ENCODE measurements around the gene GAST. TPM values are rescaled to one million over a fixed set of nuclear protein-coding genes. Genes with fewer than 3 reads are reported as not detected.

Gene GAST
- total RNA-seq, 1 experiment from 2014 or later: not detected

DNA sequence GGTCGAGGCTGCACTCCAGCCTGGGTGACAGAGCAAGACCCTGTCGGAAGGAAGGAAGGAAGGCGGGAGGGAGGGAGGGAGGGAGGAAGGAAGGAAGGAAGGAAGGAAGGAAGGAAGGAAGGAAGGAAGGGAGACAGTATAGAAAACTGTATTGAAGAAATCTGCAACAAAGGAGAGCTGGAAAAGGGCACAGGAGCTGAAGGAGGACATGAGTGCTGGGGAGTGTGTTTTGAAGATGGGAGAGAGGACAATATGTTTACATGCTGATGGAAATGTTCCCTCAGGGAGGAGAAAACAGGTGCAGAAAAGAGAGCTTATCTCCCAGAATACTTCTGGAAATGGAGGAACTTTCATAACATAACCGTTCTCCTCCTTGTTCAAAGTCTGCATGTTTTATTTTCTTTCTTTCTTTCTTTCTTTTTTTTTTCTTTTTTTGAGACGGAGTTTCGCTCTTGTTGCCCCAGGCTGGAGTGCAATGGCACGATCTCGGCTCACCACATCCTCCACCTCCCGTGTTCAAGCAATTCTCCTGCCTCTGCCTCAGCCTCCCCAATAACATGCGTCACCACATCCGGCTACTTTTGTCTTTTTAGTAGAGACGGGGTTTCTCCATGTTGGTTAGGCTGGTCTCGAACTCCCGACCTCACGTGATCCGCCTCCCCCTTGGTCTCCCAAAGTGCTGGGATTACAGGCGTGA is 25.0 kb downstream of the GAST start (continued):
- TF ChIP-seq, protein P1, sequence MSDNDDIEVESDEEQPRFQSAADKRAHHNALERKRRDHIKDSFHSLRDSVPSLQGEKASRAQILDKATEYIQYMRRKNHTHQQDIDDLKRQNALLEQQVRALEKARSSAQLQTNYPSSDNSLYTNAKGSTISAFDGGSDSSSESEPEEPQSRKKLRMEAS (IDR thresholded peaks at IDR 0.05): no peak
- TF ChIP-seq SRF (IDR thresholded peaks at IDR 0.05; ENCODE audit: low read depth) (no peak), EGR1 (IDR thresholded peaks at IDR 0.05; ENCODE audit: low read depth) (no peak), RAD21 (IDR thresholded peaks at IDR 0.05; ENCODE audit: low read depth) (no peak), CEBPB (IDR thresholded peaks at IDR 0.05; ENCODE audit: low read depth) (no peak), POLR2AphosphoS5 (IDR thresholded peaks at IDR 0.05; ENCODE audit: low read depth, low read length) (no peak)

- Histone ChIP-seq H3K27ac (ENCODE audit: low read depth, low read length) (no peak overlapping the region), H3K27me3 (ENCODE audit: insufficient read depth, low read length) (no peaks in the 10 kb centered on the region), H4K20me1 (ENCODE audit: insufficient read depth) (no peaks in the 10 kb centered on the region), H3K4me3 (replicated peaks in 1 of 2; ENCODE audit: low read depth in 1 of 2, low read length in 2 of 2) (no peak overlapping the region), H3K4me1 (ENCODE audit: control insufficient read depth in 1 of 2, insufficient read depth in 2 of 2, low read length in 2 of 2) (peaks cover 21 to 46% of the 10 kb centered on the region in 2 experiments), H3K36me3 (ENCODE audit: control insufficient read depth in 1 of 2, insufficient read depth in 2 of 2, low read length in 2 of 2) (no peaks in the 10 kb centered on the region), H3K9me2 (ENCODE audit: insufficient read depth) (no peaks in the 10 kb centered on the region), H3K4me2 (ENCODE audit: low read length) (peak overlapping the region; percentile 34), H3K79me2 (ENCODE audit: insufficient read depth, low read length) (no peaks in the 10 kb centered on the region), H2AFZ (ENCODE audit: low read depth, low read length, poor library complexity, severe bottlenecking) (no peak overlapping the region), H3K9ac (ENCODE audit: low read length) (no peak overlapping the region), H3K9me3 (ENCODE audit: control insufficient read depth in 1 of 2, insufficient read depth in 1 of 2, low read depth in 1 of 2, low read length in 2 of 2) (no peaks in the 10 kb centered on the region)
- RAD21 ChIA-PET (ENCODE audit: low non-redundant PET in 1 of 2, low total read pairs in 2 of 2, uncharacterized antibody in 2 of 2, unreplicated experiment in 2 of 2): interaction anchor here (0.6 to 1.4 kb wide), 8 partner anchors 63 to 260 kb away, joined by 3 to 5 read pairs (median 3); partner anchors contain the start of gene P3H4 (in 1 of the 2)
- TF ChIP-seq ZFX (IDR thresholded peaks at IDR 0.05) (no peak), EZH2phosphoT487 (IDR thresholded peaks at IDR 0.05; ENCODE audit: borderline replicate concordance) (no peak), CTCF (IDR thresholded peaks at IDR 0.05 in 2 of 3, conservative IDR thresholded peaks at IDR 0.05 in 1 of 3; ENCODE audit: borderline replicate concordance in 1 of 3, insufficient read depth in 1 of 3, low read depth in 2 of 3, low read length in 2 of 3) (no peak), YY1 (IDR thresholded peaks at IDR 0.05; ENCODE audit: extremely low read depth, insufficient replicate concordance, low read depth, low read length) (no peak), POLR2AphosphoS5 (IDR thresholded peaks at IDR 0.05; ENCODE audit: low read depth, low read length) (no peak), CBX3 (IDR thresholded peaks at IDR 0.05; ENCODE audit: low read depth) (no peak), EGR1 (IDR thresholded peaks at IDR 0.05; ENCODE audit: low read depth) (no peak), TCF7L2 (IDR thresholded peaks at IDR 0.05; ENCODE audit: borderline replicate concordance, extremely low read depth, insufficient read depth, insufficient read length) (no peak), ZNF274 (IDR thresholded peaks at IDR 0.05; ENCODE audit: low read depth, low read length) (no peak), FOSL1 (IDR thresholded peaks at IDR 0.05; ENCODE audit: low read depth) (no peak), SP1 (IDR thresholded peaks at IDR 0.05; ENCODE audit: low read depth) (no peak)
- TF ChIP-seq, protein P1 (IDR thresholded peaks at IDR 0.05): no peak
- no peak for DNase-seq (ENCODE audit: low read depth, low spot score)
- ATAC-seq: peak; percentile 13
- CTCF ChIA-PET: interaction anchor here (0.6 to 1.9 kb wide), 13 partner anchors 9 to 229 kb away, joined by 3 to 32 read pairs (median 3); partner anchors contain the start of genes CNP, ODAD4 and P3H4
- POLR2A ChIA-PET: interaction anchor here (1.5 to 1.6 kb wide), 2 partner anchors 49 to 63 kb away, joined by 6 to 10 read pairs; partner anchors contain the start of gene JUP
- no TSS peak for BruUV-seq (replicated peaks)
- intact Hi-C loops (cut with micrococcal nuclease): loop anchor here (1.0 to 2.0 kb wide), 4 partner anchors 64 to 148 kb away; partner anchors contain the start of genes KLHL11 and P3H4
Observed at GRCh38 chr17:41737680-41738023, 25.5 kb downstream of the GAST start.

Data from HCT116 (cell line).